H9 (cell line): ENCODE data around the gene ASH1L. TPM values are rescaled to one million over a fixed set of nuclear protein-coding genes. Genes with fewer than 3 reads are reported as not detected.

Source experiments
- DNase-seq: peaks from one replicate; pipeline ENCODE4 v3.0.0-alpha.2; 2017
- H2AFZ ChIP-seq: one replicate; pipeline ENCODE4 v1.6.1; 2013; ENCODE audit warnings: mild to moderate bottlenecking, low read length, control low read depth, moderate library complexity
- H2AK5ac ChIP-seq: 2 replicates; pipeline ENCODE4 v1.6.1; 2013; ENCODE audit warnings: low read length, control low read depth, mixed read lengths; ENCODE audit not compliant: insufficient read length
- H2BK120ac ChIP-seq: one replicate; pipeline ENCODE4 v1.6.1; 2013; ENCODE audit warnings: low read depth, mild to moderate bottlenecking, low read length, control low read depth, inconsistent platforms; ENCODE audit not compliant: poor library complexity, severe bottlenecking
- H2BK12ac ChIP-seq: 2 replicates; pipeline ENCODE4 v1.6.1; 2013; ENCODE audit warnings: low read length, control low read depth, mixed read lengths, low read depth; ENCODE audit not compliant: insufficient read length
- H2BK15ac ChIP-seq: 2 replicates; pipeline ENCODE4 v1.6.1; 2013; ENCODE audit warnings: low read depth, low read length, control low read depth
- H2BK20ac ChIP-seq: one replicate; pipeline ENCODE4 v1.6.1; 2013; ENCODE audit warnings: low read depth, mild to moderate bottlenecking, low read length, control low read depth, inconsistent platforms; ENCODE audit not compliant: poor library complexity, severe bottlenecking
- H2BK5ac ChIP-seq: 2 replicates; pipeline ENCODE4 v1.6.1; 2013; ENCODE audit warnings: low read length, control low read depth, mixed read lengths; ENCODE audit not compliant: insufficient read length
- H3K14ac ChIP-seq: 2 replicates; pipeline ENCODE4 v1.6.1; 2013; ENCODE audit warnings: low read length, control low read depth; ENCODE audit not compliant: insufficient read depth
- H3K18ac ChIP-seq: 2 replicates; pipeline ENCODE4 v1.6.1; 2013; ENCODE audit warnings: low read depth, mild to moderate bottlenecking, mixed read lengths, low read length, control low read depth; ENCODE audit not compliant: insufficient read length
- H3K23ac ChIP-seq: 2 replicates; pipeline ENCODE4 v1.6.1; 2013; ENCODE audit warnings: low read length, control low read depth, mixed read lengths, low read depth; ENCODE audit not compliant: insufficient read length
- H3K23me2 ChIP-seq: 2 replicates; pipeline ENCODE4 v1.6.1; 2013; ENCODE audit warnings: low read depth, mild to moderate bottlenecking, mixed read lengths, low read length, control low read depth; ENCODE audit not compliant: insufficient read length, poor library complexity, severe bottlenecking
- H3K27ac ChIP-seq: 2 replicates; pipeline ENCODE4 v1.5.1; 2013; ENCODE audit warnings: low read length, control low read depth, mixed read lengths, low read depth; ENCODE audit not compliant: insufficient read length
- H3K27me3 ChIP-seq: 2 replicates; pipeline ENCODE4 v1.6.1; 2013; ENCODE audit warnings: low read length, control low read depth, inconsistent platforms; ENCODE audit not compliant: insufficient read depth
- H3K4ac ChIP-seq: 2 replicates; pipeline ENCODE4 v1.6.1; 2013; ENCODE audit warnings: low read depth, mild to moderate bottlenecking, control low read depth, inconsistent platforms, low read length, moderate library complexity
- H3K4me1 ChIP-seq: 2 replicates; pipeline ENCODE4 v1.6.1; 2013; ENCODE audit warnings: low read length, control low read depth, inconsistent platforms; ENCODE audit not compliant: insufficient read depth
- H3K4me2 ChIP-seq: 2 replicates; pipeline ENCODE4 v1.6.1; 2013; ENCODE audit warnings: low read length, control low read depth, mixed read lengths; ENCODE audit not compliant: insufficient read length, insufficient read depth
- H3K56ac ChIP-seq: 2 replicates; pipeline ENCODE4 v1.6.1; 2013; ENCODE audit warnings: low read depth, mild to moderate bottlenecking, mixed read lengths, low read length, control low read depth; ENCODE audit not compliant: insufficient read length
- H3K79me1 ChIP-seq: 2 replicates; pipeline ENCODE4 v1.6.1; 2013; ENCODE audit warnings: low read depth, mild to moderate bottlenecking, moderate library complexity, low read length, control low read depth, inconsistent platforms; ENCODE audit not compliant: insufficient read depth, poor library complexity, severe bottlenecking
- H3K79me2 ChIP-seq: 2 replicates; pipeline ENCODE4 v1.6.1; 2013; ENCODE audit warnings: low read length, control low read depth, inconsistent platforms; ENCODE audit not compliant: insufficient read depth
- H3K9ac ChIP-seq: 2 replicates; pipeline ENCODE4 v1.6.1; 2013; ENCODE audit warnings: low read length, control low read depth, mixed read lengths; ENCODE audit not compliant: insufficient read length; ENCODE audit errors: extremely low read depth
- H3K9me3 ChIP-seq: one replicate; pipeline ENCODE4 v1.6.1; 2013; ENCODE audit warnings: low read depth, low read length, inconsistent platforms; ENCODE audit not compliant: control insufficient read depth
- H3T11ph ChIP-seq: one replicate; pipeline ENCODE4 v1.6.1; 2013; ENCODE audit warnings: mild to moderate bottlenecking, low read length, control low read depth, inconsistent platforms
- H4K20me1 ChIP-seq: one replicate; pipeline ENCODE4 v1.6.1; 2013; ENCODE audit not compliant: control insufficient read depth, insufficient read length, insufficient read depth
- H4K5ac ChIP-seq: 2 replicates; pipeline ENCODE4 v1.6.1; 2013; ENCODE audit warnings: low read depth, mild to moderate bottlenecking, mixed read lengths, low read length, control low read depth; ENCODE audit not compliant: insufficient read length
- H4K8ac ChIP-seq: replicated peaks from 2 replicates; pipeline ENCODE4 v1.6.1; 2013; ENCODE audit warnings: low read length, control low read depth, mixed read lengths, low read depth; ENCODE audit not compliant: insufficient read length
- H4K91ac ChIP-seq: 2 replicates; pipeline ENCODE4 v1.6.1; 2013; ENCODE audit warnings: low read depth, mild to moderate bottlenecking, moderate library complexity, mixed read lengths, low read length, control low read depth; ENCODE audit not compliant: insufficient read length
- H3K27ac Mint-ChIP-seq, 3 experiments: 2 replicates in 2 of 3; 3 replicates in 1 of 3; pipeline ENCODE4 v1.8.0; 2020 to 2021; ENCODE audit warnings: mixed read lengths in 3 of 3, mild to moderate bottlenecking in 1 of 3, moderate library complexity in 1 of 3
- H3K27me3 Mint-ChIP-seq: 2 replicates; pipeline ENCODE4 v1.8.0; 2021; ENCODE audit warnings: low read depth, mild to moderate bottlenecking, moderate library complexity, mixed read lengths
- H3K36me3 Mint-ChIP-seq, 3 experiments: 2 replicates in 2 of 3; 3 replicates in 1 of 3; pipeline ENCODE4 v1.8.0; 2020 to 2021; ENCODE audit warnings: low read depth in 3 of 3, mixed read lengths in 3 of 3; ENCODE audit not compliant: insufficient read depth in 1 of 3
- H3K4me1 Mint-ChIP-seq, 2 experiments: 2 replicates each; pipeline ENCODE4 v1.8.0; 2020; ENCODE audit warnings: mixed read lengths in 2 of 2
- H3K4me3 Mint-ChIP-seq, 2 experiments: 2 replicates in 1 of 2; 3 replicates in 1 of 2; pipeline ENCODE4 v1.8.0; 2020 to 2021; ENCODE audit warnings: mild to moderate bottlenecking in 2 of 2, mixed read lengths in 2 of 2, moderate library complexity in 1 of 2
- H3K9me3 Mint-ChIP-seq, 2 experiments: 2 replicates in 1 of 2; 3 replicates in 1 of 2; pipeline ENCODE4 v1.8.0; 2020; ENCODE audit warnings: mild to moderate bottlenecking in 2 of 2, mixed read lengths in 2 of 2, moderate library complexity in 1 of 2
- CTCF ChIP-seq: fragments of 200-600 bp; sonication (generic); conservative IDR thresholded peaks from 3 replicates; pipeline ENCODE4 v1.8.0; 2021; ENCODE audit warnings: antibody characterized with exemption, mild to moderate bottlenecking
- total RNA-seq: library from RNA; stranded (reverse); gene quantifications from 2 replicates; pipeline ENCODE4 v1.2.1, GENCODE V29; 2021

ASH1L gene
- total RNA-seq, 1 experiment from 2014 or later = 32.8 TPM

- Mint-ChIP-seq H3K4me3 (no peak overlapping the region), H3K36me3 (peaks cover 11 to 18% (median 17%) of the 10 kb centered on the region in 3 experiments), H3K27me3 (no peaks in the 10 kb centered on the region), H3K9me3 (peaks cover 10 to 11% of the 10 kb centered on the region in 2 experiments), H3K27ac (no peak overlapping the region), H3K4me1 (no peaks in the 10 kb centered on the region)
- Histone ChIP-seq H3K14ac (no peak overlapping the region), H2BK15ac (no peak overlapping the region), H3K23ac (no peak overlapping the region), H3K18ac (no peak overlapping the region), H4K20me1 (no peaks in the 10 kb centered on the region), H3K4me1 (no peaks in the 10 kb centered on the region), H2AFZ (no peak overlapping the region), H3K9me3 (peaks cover 9% of the 10 kb centered on the region), H2BK5ac (no peak overlapping the region), H3K9ac (no peak overlapping the region), H4K5ac (no peak overlapping the region), H3K23me2 (no peaks in the 10 kb centered on the region), H3K27ac (no peak overlapping the region), H3K79me1 (no peaks in the 10 kb centered on the region), H2AK5ac (no peak overlapping the region), H3K4ac (no peak overlapping the region), H3K56ac (no peak overlapping the region), H2BK20ac (no peak overlapping the region), H4K8ac (no peak overlapping the region), H4K91ac (no peak overlapping the region), H2BK12ac (no peak overlapping the region), H2BK120ac (no peak overlapping the region), H3K79me2 (no peaks in the 10 kb centered on the region), H3K27me3 (no peaks in the 10 kb centered on the region), H3T11ph (no peak overlapping the region), H3K4me2 (no peak overlapping the region)
- TF ChIP-seq CTCF = no peak
- DNase-seq = no peak
Measured at GRCh38 chr1:155466996-155467395, 95.6 kb downstream of the ASH1L start.
